ENCODE data around the gene B3GNT8.
"Not testable (repeated sequence)": the region's sequence is repeated elsewhere in the genome, so short reads cannot be mapped to it uniquely, and the experiment has no call there.

B3GNT8 gene

DNA sequence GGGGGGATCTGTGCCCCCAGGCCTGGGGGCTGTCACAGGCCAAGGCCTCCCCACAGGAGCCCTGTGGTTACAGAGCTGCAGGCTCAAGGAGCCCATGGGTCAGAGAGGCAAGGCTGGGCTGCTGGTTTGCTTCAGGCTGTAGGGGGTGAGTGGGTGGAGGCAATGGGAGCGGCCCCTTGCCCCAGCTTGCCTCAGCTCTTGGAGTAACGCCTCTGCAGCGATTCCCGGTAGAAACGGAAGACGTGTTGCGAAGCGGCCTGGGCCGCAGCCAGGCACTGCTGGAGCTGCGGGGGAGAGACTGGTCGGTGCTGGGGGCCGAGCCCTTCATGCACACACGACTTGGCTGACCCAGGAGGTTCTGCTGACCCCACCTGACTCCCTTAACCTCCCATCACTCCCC is 40.7 kb downstream of the B3GNT8 start:
- TF ChIP-seq, protein P1, sequence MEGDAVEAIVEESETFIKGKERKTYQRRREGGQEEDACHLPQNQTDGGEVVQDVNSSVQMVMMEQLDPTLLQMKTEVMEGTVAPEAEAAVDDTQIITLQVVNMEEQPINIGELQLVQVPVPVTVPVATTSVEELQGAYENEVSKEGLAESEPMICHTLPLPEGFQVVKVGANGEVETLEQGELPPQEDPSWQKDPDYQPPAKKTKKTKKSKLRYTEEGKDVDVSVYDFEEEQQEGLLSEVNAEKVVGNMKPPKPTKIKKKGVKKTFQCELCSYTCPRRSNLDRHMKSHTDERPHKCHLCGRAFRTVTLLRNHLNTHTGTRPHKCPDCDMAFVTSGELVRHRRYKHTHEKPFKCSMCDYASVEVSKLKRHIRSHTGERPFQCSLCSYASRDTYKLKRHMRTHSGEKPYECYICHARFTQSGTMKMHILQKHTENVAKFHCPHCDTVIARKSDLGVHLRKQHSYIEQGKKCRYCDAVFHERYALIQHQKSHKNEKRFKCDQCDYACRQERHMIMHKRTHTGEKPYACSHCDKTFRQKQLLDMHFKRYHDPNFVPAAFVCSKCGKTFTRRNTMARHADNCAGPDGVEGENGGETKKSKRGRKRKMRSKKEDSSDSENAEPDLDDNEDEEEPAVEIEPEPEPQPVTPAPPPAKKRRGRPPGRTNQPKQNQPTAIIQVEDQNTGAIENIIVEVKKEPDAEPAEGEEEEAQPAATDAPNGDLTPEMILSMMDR (IDR thresholded peaks at IDR 0.05): no peak
- no peaks in the 10 kb centered on the region for H3K27me3 ChIP-seq (ENCODE audit: control insufficient read depth, insufficient read depth, low read length)
- no peaks in the 10 kb centered on the region for H3K79me2 ChIP-seq
- no peaks in the 10 kb centered on the region for H3K9me3 ChIP-seq (ENCODE audit: control insufficient read depth, low read length)
- no peak overlapping the region for H3K27ac ChIP-seq
- H2AFZ ChIP-seq: no peak overlapping the region
- no peak overlapping the region for H3K4me2 ChIP-seq (ENCODE audit: low read length)
- no peak overlapping the region for H3K4me3 ChIP-seq (ENCODE audit: low read depth, low read length)
- no peaks in the 10 kb centered on the region for H3K4me1 ChIP-seq
- H3K36me3 ChIP-seq (ENCODE audit: control insufficient read depth, insufficient read depth, low read length): no peaks in the 10 kb centered on the region
- no peak overlapping the region for H3K9ac ChIP-seq

DNA sequence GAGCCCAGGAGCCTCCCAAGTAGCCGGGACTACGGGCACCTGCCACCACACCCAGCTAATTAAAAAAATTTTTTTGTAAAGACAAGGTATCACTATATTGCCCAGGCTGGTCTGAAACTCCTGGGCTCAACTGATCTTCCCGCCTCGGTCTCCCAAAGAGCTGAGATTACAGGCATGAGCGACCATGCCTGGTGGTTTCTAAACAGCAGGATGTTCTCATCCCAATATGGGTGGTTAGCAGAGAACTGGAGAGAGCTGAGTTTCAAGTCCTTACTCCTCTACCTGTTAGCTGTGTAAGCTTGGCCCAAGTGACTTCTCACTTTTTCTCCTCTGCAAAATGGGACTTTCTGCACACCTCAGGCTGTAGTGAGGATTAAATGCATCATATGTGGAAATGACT is 42.8 kb downstream of the B3GNT8 start:
- TF ChIP-seq, protein P1 (IDR thresholded peaks at IDR 0.05): no peak
- H2AFZ ChIP-seq: no peak overlapping the region
- no peaks in the 10 kb centered on the region for H3K36me3 ChIP-seq (ENCODE audit: control insufficient read depth, insufficient read depth, low read length)
- no peaks in the 10 kb centered on the region for H3K79me2 ChIP-seq
- H3K4me3 ChIP-seq (ENCODE audit: low read depth, low read length): no peak overlapping the region
- no peaks in the 10 kb centered on the region for H3K9me3 ChIP-seq (ENCODE audit: control insufficient read depth, low read length)
- H3K27me3 ChIP-seq (ENCODE audit: control insufficient read depth, insufficient read depth, low read length): no peaks in the 10 kb centered on the region
- H3K4me2 ChIP-seq (ENCODE audit: low read length): no peak overlapping the region
- no peak overlapping the region for H3K27ac ChIP-seq
- H3K4me1 ChIP-seq: no peaks in the 10 kb centered on the region
- no peak overlapping the region for H3K9ac ChIP-seq

DNA sequence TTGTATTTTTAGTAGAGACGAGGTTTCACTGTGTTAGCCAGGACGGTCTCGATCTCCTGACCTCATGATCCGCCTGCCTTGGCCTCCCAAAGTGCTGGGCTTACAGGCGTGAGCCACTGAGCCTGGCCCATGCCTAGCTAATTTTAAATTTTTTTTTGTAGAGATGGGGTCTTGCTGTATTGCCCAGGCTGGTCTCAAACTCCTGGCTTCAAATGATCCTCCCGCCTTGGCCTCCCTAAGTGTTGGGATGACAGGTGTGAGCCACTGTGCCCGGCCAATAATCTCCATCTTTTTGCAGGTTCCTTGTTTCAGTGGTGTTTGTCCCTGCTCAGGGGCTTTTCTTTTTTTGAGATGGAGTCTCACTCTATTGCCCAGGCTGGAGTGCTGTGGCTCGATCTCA is 45.6 kb downstream of the B3GNT8 start:
- H3K4me2 ChIP-seq (ENCODE audit: low read length); H3K27ac ChIP-seq; H3K79me2 ChIP-seq; H2AFZ ChIP-seq; H3K27me3 ChIP-seq (ENCODE audit: control insufficient read depth, insufficient read depth, low read length); H3K9ac ChIP-seq; H3K9me3 ChIP-seq (ENCODE audit: control insufficient read depth, low read length); H3K4me1 ChIP-seq; H3K36me3 ChIP-seq (ENCODE audit: control insufficient read depth, insufficient read depth, low read length); H3K4me3 ChIP-seq (ENCODE audit: low read depth, low read length): not testable (repeated sequence)

DNA sequence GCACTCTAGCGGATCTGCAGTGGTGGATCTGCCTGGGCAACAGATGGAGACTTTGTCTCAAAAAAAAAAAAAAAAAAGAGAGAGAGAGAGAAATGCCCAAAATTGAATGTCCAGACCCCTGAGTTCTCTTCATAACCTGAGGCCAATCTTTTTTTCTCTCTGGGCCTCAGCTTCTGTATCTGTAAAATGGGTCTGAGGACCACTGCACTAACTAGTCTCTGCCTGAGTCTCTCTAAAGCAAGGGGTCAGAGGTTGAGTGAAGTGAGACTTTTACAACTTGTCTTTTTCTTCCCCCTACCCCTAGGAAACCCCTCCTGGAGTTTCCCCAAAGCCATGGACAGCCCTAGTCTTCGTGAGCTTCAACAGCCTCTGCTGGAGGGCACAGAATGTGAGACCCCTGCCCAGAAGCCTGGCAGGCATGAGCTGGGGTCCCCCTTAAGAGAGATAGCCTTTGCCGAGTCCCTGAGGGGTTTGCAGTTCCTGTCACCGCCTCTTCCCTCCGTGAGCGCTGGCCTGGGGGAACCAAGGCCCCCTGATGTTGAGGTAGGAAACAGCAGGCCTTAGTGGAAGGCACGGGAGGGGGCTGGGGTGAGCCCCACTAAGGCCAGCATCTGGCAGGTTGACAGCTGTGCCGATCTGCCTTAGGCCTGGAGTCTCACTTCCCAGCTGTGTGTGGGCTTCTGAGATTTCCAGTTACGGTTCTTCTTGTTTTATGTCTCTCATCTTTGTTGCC is 49.0 kb downstream of the B3GNT8 start:
- TF ChIP-seq, protein P1 (IDR thresholded peaks at IDR 0.05): no peak
- H3K4me2 ChIP-seq (ENCODE audit: low read length): no peak overlapping the region
- no peak overlapping the region for H3K27ac ChIP-seq
- no peaks in the 10 kb centered on the region for H3K27me3 ChIP-seq (ENCODE audit: control insufficient read depth, insufficient read depth, low read length)
- no peaks in the 10 kb centered on the region for H3K36me3 ChIP-seq (ENCODE audit: control insufficient read depth, insufficient read depth, low read length)
- H2AFZ ChIP-seq: no peak overlapping the region
- no peak overlapping the region for H3K4me3 ChIP-seq (ENCODE audit: low read depth, low read length)
- no peaks in the 10 kb centered on the region for H3K79me2 ChIP-seq
- no peaks in the 10 kb centered on the region for H3K9me3 ChIP-seq (ENCODE audit: control insufficient read depth, low read length)
- no peak overlapping the region for H3K9ac ChIP-seq
- peaks cover 10% of the 10 kb centered on the region for H3K4me1 ChIP-seq

DNA sequence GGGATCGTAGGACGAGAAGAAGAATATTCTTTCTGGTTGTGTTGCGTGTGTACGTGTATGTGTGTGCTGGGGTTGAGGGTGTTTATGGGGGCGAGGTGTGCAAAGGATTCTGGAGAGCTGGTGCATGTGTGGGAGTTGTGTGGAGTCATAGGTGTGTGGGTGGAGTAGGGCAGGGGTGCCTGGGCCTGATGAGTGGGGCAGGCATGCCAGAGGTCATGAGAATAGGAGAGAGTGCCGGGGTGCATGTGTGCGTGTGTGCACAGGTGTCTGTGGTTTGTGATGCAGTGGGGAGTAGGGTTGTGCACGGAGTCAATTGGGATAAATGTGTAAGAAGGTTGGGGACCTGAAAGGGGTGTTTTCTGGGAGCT is 50.2 kb downstream of the B3GNT8 start:
- H3K27ac ChIP-seq: no peak overlapping the region

More for the DNA sequence above, 50.2 kb downstream of the B3GNT8 start:
- Histone ChIP-seq H3K9me3 (ENCODE audit: control insufficient read depth, low read length) (no peaks in the 10 kb centered on the region), H3K4me1 (peaks cover 10% of the 10 kb centered on the region), H3K36me3 (ENCODE audit: control insufficient read depth, insufficient read depth, low read length) (no peaks in the 10 kb centered on the region), H3K4me2 (ENCODE audit: low read length) (no peak overlapping the region), H2AFZ (peak overlapping the region; percentile 81), H3K79me2 (no peaks in the 10 kb centered on the region), H3K4me3 (ENCODE audit: low read depth, low read length) (peak overlapping the region; percentile 3), H3K9ac (no peak overlapping the region), H3K27me3 (ENCODE audit: control insufficient read depth, insufficient read depth, low read length) (no peaks in the 10 kb centered on the region)
- TF ChIP-seq, protein P1 (IDR thresholded peaks at IDR 0.05): no peak
